Measurements from ENCODE around the gene CHCHD3.

Gene CHCHD3

GRCh38 chr7:132861940-132862554 is 219.8 kb downstream of the CHCHD3 start:
- Mint-ChIP-seq H3K36me3 (ENCODE audit: low read depth) (peaks cover 37% of the 10 kb centered on the region), H3K9me3 (peaks cover 11% of the 10 kb centered on the region), H3K27me3 (no peaks in the 10 kb centered on the region), H3K27ac (no peak overlapping the region), H3K4me3 (no peak overlapping the region), H3K4me1 (peaks cover 8% of the 10 kb centered on the region)
- DNase-seq (no peak), ATAC-seq (no peak)

DNA sequence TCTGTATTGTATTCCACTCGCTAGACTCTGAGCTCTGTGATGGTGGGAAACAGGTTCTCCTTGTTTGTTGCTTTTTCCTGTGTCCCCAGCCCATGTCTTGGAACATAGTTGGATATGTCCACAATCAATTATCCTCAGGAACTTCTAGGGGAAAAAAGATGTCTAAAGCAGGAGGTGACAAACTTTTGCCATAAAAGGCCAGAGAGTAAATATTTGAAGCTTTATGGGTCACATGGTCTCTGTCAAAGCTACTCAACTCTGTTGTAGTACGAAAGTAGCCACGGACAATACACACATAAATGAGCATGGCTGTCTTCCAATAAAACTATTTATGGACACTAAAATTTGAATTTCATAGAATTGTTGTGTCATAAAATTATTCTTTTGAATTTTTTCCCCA is 220.5 kb downstream of the CHCHD3 start:
- Mint-ChIP-seq H3K4me3 (no peak overlapping the region), H3K27me3 (no peaks in the 10 kb centered on the region), H3K27ac (no peak overlapping the region), H3K4me1 (peaks cover 10% of the 10 kb centered on the region), H3K36me3 (ENCODE audit: low read depth) (peaks cover 31% of the 10 kb centered on the region), H3K9me3 (peaks cover 11% of the 10 kb centered on the region)
- no peak for DNase-seq
- no peak for ATAC-seq

DNA sequence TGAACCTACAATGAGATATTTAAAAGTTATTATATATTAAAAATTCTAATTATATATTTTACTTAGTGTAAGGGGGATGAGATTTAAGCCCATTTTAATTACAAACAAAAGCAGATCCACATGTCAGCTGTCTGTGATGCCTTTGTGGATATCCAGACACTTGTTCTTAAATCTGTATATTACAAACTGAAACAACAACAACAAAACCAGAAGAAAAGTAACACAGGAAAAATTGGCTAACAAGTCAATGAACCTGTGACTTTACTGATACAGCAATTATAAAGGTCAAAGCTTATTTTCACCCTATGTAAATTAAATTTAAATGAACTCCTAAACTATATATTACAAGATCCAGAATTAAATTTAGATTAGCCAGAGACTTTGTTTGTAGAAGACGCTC is 222.7 kb downstream of the CHCHD3 start:
- Mint-ChIP-seq H3K27ac (no peak overlapping the region), H3K9me3 (peaks cover 4% of the 10 kb centered on the region), H3K27me3 (no peaks in the 10 kb centered on the region), H3K4me1 (peaks cover 15% of the 10 kb centered on the region), H3K4me3 (no peak overlapping the region), H3K36me3 (ENCODE audit: low read depth) (peaks cover 21% of the 10 kb centered on the region)
- DNase-seq (no peak), ATAC-seq (no peak)

DNA sequence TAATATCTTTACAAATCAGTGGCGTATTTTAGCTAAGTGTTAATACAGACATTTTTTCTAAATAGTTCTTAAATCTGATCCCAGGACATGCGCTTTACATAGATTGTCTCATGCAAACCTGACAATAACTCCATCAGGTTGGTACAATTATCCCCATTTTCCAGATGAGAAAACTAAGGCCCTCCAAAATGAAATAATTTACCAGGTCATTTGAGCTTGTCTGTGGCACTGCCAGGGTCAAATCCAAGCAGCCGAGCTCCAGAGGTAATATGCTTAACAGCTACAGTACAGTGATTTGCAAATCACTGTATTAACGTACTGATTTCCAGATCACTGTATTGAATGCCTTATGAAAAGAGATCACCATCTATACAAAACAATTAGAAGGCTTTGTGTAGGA is 223.1 kb downstream of the CHCHD3 start:
- H3K4me3 Mint-ChIP-seq: no peak overlapping the region
- no peaks in the 10 kb centered on the region for H3K27me3 Mint-ChIP-seq
- no peak overlapping the region for H3K27ac Mint-ChIP-seq
- H3K36me3 Mint-ChIP-seq (ENCODE audit: low read depth): peaks cover 17% of the 10 kb centered on the region
- peaks cover 11% of the 10 kb centered on the region for H3K4me1 Mint-ChIP-seq
- H3K9me3 Mint-ChIP-seq: no peaks in the 10 kb centered on the region
- ATAC-seq (no peak), DNase-seq (no peak)

DNA sequence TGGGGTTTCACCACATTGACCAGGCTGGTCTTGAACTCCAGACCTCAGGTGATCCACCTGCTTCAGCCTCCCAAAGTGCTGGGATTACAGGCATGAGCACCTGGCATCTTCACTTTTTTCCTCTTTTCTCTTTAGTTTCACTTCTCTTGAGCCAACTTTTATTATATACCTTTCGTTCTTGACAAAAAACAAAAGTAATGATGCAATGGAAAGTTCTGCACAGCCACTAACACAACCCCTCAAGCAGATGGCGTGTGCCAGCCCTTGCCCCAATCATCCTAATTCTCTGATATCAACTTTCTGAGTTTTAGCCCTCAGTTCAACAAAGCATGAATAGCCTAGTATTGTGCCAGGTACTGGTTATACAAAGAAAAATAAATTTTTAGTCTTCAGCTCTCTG is 223.6 kb downstream of the CHCHD3 start:
- H3K27me3 Mint-ChIP-seq: no peaks in the 10 kb centered on the region
- H3K4me1 Mint-ChIP-seq: peaks cover 12% of the 10 kb centered on the region
- no peak for DNase-seq
- no peak for ATAC-seq
- H3K4me3 Mint-ChIP-seq: no peak overlapping the region
- H3K36me3 Mint-ChIP-seq (ENCODE audit: low read depth): peaks cover 20% of the 10 kb centered on the region
- no peaks in the 10 kb centered on the region for H3K9me3 Mint-ChIP-seq
- no peak overlapping the region for H3K27ac Mint-ChIP-seq

DNA sequence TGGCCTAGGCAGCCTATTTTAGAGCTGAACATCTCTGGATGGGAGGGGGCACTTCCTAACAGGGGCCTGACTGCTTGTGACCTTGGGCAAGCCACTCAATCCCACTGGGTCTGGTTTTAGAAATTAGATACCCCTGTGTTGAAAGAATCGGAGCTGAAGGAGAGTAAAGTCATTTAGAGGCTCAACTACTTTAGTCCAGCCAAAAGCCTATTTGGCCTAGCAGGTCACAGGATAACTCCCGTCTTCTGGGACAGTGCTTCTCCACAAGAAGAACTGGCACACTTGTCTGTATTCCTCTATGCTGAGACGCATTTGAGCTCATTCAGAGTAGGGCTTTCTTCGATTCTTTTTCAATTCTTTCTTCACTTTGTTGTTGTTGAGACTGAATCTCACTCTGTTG is 224.2 kb downstream of the CHCHD3 start:
- H3K9me3 Mint-ChIP-seq: no peaks in the 10 kb centered on the region
- ATAC-seq (no peak), DNase-seq (no peak)
- H3K27me3 Mint-ChIP-seq: no peaks in the 10 kb centered on the region
- no peak overlapping the region for H3K27ac Mint-ChIP-seq
- H3K36me3 Mint-ChIP-seq (ENCODE audit: low read depth): peaks cover 18% of the 10 kb centered on the region
- no peak overlapping the region for H3K4me3 Mint-ChIP-seq
- H3K4me1 Mint-ChIP-seq: peaks cover 12% of the 10 kb centered on the region

GRCh38 chr7:132857031-132857430 is 224.9 kb downstream of the CHCHD3 start:
- Mint-ChIP-seq H3K27me3 (no peaks in the 10 kb centered on the region), H3K4me1 (peaks cover 12% of the 10 kb centered on the region), H3K36me3 (ENCODE audit: low read depth) (peaks cover 20% of the 10 kb centered on the region), H3K4me3 (no peak overlapping the region), H3K27ac (no peak overlapping the region), H3K9me3 (no peaks in the 10 kb centered on the region)
- ATAC-seq (no peak), DNase-seq (no peak)

DNA sequence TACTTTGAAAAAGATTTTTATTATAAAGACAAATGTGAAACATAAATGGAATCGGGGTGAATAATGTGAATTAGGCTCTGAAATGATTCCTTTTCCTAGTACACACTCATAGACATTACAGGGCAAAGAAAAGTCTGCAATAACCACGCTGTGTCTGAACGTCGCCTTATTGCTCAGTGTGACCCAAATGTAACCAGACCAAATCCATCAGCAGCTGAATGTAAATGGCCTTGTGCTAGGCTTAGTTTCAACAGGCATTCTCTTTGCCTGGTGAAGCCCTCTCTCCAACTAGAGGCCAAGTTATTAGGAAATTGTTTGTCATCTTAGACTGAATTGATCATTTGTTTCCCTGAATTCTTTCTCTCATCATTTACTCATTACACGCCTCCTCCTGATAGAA is 225.5 kb downstream of the CHCHD3 start:
- peaks cover 12% of the 10 kb centered on the region for H3K4me1 Mint-ChIP-seq
- no peaks in the 10 kb centered on the region for H3K9me3 Mint-ChIP-seq
- H3K36me3 Mint-ChIP-seq (ENCODE audit: low read depth): peaks cover 25% of the 10 kb centered on the region
- no peaks in the 10 kb centered on the region for H3K27me3 Mint-ChIP-seq
- no peak for DNase-seq
- no peak overlapping the region for H3K4me3 Mint-ChIP-seq
- no peak overlapping the region for H3K27ac Mint-ChIP-seq
- no peak for ATAC-seq

- no peak overlapping the region for H3K4me3 Mint-ChIP-seq
- no peak for DNase-seq
- H3K27me3 Mint-ChIP-seq: no peaks in the 10 kb centered on the region
- H3K4me1 Mint-ChIP-seq: peaks cover 12% of the 10 kb centered on the region
- no peak overlapping the region for H3K27ac Mint-ChIP-seq
- peaks cover 26% of the 10 kb centered on the region for H3K36me3 Mint-ChIP-seq (ENCODE audit: low read depth)
- no peak for ATAC-seq
- H3K9me3 Mint-ChIP-seq: no peaks in the 10 kb centered on the region
These were observed 226.0 kb downstream of the CHCHD3 start for GRCh38 chr7:132855901-132856300.

GRCh38 chr7:132854238-132854637 is 227.7 kb downstream of the CHCHD3 start:
- no peaks in the 10 kb centered on the region for H3K9me3 Mint-ChIP-seq
- peaks cover 12% of the 10 kb centered on the region for H3K4me1 Mint-ChIP-seq
- no peak overlapping the region for H3K4me3 Mint-ChIP-seq
- DNase-seq (no peak), ATAC-seq (no peak)
- H3K27me3 Mint-ChIP-seq: no peaks in the 10 kb centered on the region
- H3K36me3 Mint-ChIP-seq (ENCODE audit: low read depth): peaks cover 31% of the 10 kb centered on the region
- H3K27ac Mint-ChIP-seq: no peak overlapping the region

DNA sequence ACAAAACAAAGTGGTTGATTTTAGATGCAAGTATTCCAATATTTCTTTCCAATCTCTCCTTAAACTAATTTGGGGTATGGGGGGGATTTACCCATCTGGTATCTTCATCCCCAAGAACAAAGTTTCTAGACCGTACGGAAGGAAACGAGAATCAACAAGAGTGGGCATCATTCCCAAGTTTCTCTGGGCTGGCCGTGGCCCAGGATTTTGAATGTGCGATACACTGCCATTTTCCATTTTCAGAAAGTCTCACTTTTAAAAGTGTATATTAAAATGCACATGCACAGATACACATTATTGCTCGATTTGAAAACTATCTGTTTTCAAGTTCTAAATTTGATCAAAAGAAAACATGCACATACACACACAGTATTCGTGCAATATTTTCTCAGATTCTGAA is 234.5 kb downstream of the CHCHD3 start:
- Mint-ChIP-seq H3K9me3 (no peaks in the 10 kb centered on the region), H3K4me1 (no peaks in the 10 kb centered on the region), H3K27ac (no peak overlapping the region), H3K27me3 (no peaks in the 10 kb centered on the region), H3K36me3 (ENCODE audit: low read depth) (peaks cover 27% of the 10 kb centered on the region), H3K4me3 (no peak overlapping the region)
- ATAC-seq (no peak), DNase-seq (no peak)

DNA sequence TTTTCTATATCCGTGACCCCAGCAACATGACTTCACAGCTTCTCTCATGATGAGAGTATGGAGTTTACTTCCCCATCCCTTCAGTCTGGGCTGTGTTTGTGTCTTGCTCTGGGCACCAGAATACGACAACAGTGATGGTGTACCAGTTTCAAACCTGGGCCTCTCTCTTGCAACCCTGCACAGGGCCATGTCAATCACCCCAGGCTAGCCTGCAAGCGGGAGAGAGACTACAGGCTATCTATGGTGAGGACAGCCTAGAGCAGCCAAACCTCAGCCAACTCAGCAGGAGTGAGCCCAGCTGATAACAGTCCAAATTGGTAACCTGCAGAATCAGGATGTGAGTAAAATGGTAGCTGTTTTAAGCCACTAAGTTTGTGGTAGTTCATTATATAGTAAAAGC is 235.8 kb downstream of the CHCHD3 start:
- no peak overlapping the region for H3K4me3 Mint-ChIP-seq
- no peaks in the 10 kb centered on the region for H3K27me3 Mint-ChIP-seq
- no peak overlapping the region for H3K27ac Mint-ChIP-seq
- DNase-seq (no peak), ATAC-seq (no peak)
- H3K36me3 Mint-ChIP-seq (ENCODE audit: low read depth): peaks cover 24% of the 10 kb centered on the region
- no peaks in the 10 kb centered on the region for H3K4me1 Mint-ChIP-seq
- no peaks in the 10 kb centered on the region for H3K9me3 Mint-ChIP-seq

GRCh38 chr7:132842478-132842877 is 239.4 kb downstream of the CHCHD3 start:
- Mint-ChIP-seq H3K4me1 (no peaks in the 10 kb centered on the region), H3K36me3 (ENCODE audit: low read depth) (peaks cover 27% of the 10 kb centered on the region), H3K9me3 (no peaks in the 10 kb centered on the region), H3K4me3 (no peak overlapping the region), H3K27me3 (no peaks in the 10 kb centered on the region), H3K27ac (no peak overlapping the region)
- ATAC-seq (no peak), DNase-seq (no peak)

GRCh38 chr7:132840199-132840598 is 241.7 kb downstream of the CHCHD3 start:
- Mint-ChIP-seq H3K4me1 (no peaks in the 10 kb centered on the region), H3K27ac (no peak overlapping the region), H3K27me3 (no peaks in the 10 kb centered on the region), H3K9me3 (peaks cover 5% of the 10 kb centered on the region), H3K4me3 (no peak overlapping the region), H3K36me3 (ENCODE audit: low read depth) (peaks cover 44% of the 10 kb centered on the region)
- ATAC-seq (no peak), DNase-seq (no peak)

DNA sequence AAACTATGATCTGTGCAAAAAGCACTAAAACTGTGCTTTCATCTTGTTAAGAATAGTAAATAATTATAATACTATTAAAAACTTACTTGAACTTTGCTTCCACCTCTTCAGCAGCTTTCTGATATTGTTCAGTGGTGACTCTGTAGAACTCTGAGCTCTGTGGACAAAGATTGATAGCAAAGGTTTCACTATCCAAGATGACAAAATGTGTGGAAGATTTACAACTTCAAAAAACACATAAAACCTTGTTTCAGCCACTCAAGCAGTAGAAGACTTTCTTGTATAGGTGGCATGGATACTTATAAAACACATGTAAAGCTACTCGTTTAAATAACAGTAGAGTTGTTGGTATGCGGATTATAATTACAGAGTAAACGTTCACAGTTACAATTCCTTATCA is 243.6 kb downstream of the CHCHD3 start:
- Mint-ChIP-seq H3K27me3 (no peaks in the 10 kb centered on the region), H3K4me1 (no peaks in the 10 kb centered on the region), H3K4me3 (no peak overlapping the region), H3K36me3 (ENCODE audit: low read depth) (peaks cover 44% of the 10 kb centered on the region), H3K9me3 (peaks cover 5% of the 10 kb centered on the region), H3K27ac (no peak overlapping the region)
- ATAC-seq: no peak
- DNase-seq: no peak

DNA sequence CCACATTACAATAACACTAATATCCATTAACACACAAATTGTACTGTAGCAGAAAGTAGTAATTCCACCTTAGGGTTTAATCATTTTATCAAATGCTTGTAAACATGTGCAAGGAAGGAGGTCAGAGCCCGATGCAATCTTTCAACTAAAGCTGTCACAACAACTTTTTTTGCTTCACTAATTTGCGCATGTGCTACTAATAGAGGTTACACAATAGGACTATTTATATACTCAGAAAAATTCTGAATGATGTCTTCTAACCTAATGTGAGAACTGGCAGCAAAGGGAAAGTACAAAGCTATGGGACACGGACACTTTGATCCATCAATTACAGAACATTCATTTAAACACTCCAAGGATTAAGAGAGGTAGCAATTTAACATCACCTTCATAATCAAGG is 244.4 kb downstream of the CHCHD3 start:
- Mint-ChIP-seq H3K27me3 (no peaks in the 10 kb centered on the region), H3K4me1 (no peaks in the 10 kb centered on the region), H3K4me3 (no peak overlapping the region), H3K9me3 (peaks cover 5% of the 10 kb centered on the region), H3K27ac (no peak overlapping the region), H3K36me3 (ENCODE audit: low read depth) (peaks cover 44% of the 10 kb centered on the region)
- DNase-seq (no peak), ATAC-seq (no peak)

Data from activated naive CD8-positive, alpha-beta T cell treated with anti-CD3 and anti-CD28 coated beads, Interleukin-2, amount 50 U/mL, for 24 hours (primary cell).